Measurements from ENCODE around the gene TMEM178A. TPM values are rescaled to one million over a fixed set of nuclear protein-coding genes. Genes with fewer than 3 reads are reported as not detected.
A peak's percentile ranks its signal among the peaks of the same experiment; 100 is the strongest.

The TMEM178A gene
- total and polyA plus RNA-seq, 11 donors: 0.65 to 4.6 (median 3.0) TPM

DNA sequence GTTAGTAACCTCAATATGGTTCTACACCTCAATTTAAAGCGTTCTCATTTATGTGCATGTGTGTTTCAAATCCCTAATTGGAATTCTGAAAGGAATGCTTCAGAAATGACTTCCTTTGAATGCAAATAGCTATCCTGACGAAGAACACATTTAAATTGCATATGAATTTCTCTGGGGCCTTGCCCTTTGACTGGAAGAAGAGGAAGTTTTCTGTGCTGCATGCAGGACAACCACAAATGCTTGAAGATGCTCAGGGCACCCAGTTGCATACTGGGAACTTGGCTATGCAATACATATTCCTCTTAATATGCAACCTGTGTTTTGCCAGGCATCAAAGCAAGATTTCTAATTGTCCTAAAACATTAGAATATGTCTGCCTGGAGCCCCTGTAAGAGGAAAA, 55.3 kb downstream of the TMEM178A start:
- H3K27me3 ChIP-seq: no peaks in the 10 kb centered on the region
- H3K36me3 ChIP-seq: no peaks in the 10 kb centered on the region
- intact Hi-C loops (cut with DNase I): loop anchor here in 4 of 10 donors (10.0 kb wide), 2 partner anchors 126 to 346 kb away; no protein-coding TSS in a partner anchor
- 92 to 96% (median 94%) methylated on average over 2 of the region's 2 CpGs for WGBS, 4 donors
- no peaks in the 10 kb centered on the region for H3K9me3 ChIP-seq
- no peak for ATAC-seq
- peaks cover 0 to 18% (median 0%) of the 10 kb centered on the region in 12 donors for H3K4me1 ChIP-seq
- no peak overlapping the region for H3K27ac ChIP-seq
- DNase-seq: no peak
- TF ChIP-seq, protein P1, sequence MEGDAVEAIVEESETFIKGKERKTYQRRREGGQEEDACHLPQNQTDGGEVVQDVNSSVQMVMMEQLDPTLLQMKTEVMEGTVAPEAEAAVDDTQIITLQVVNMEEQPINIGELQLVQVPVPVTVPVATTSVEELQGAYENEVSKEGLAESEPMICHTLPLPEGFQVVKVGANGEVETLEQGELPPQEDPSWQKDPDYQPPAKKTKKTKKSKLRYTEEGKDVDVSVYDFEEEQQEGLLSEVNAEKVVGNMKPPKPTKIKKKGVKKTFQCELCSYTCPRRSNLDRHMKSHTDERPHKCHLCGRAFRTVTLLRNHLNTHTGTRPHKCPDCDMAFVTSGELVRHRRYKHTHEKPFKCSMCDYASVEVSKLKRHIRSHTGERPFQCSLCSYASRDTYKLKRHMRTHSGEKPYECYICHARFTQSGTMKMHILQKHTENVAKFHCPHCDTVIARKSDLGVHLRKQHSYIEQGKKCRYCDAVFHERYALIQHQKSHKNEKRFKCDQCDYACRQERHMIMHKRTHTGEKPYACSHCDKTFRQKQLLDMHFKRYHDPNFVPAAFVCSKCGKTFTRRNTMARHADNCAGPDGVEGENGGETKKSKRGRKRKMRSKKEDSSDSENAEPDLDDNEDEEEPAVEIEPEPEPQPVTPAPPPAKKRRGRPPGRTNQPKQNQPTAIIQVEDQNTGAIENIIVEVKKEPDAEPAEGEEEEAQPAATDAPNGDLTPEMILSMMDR (IDR thresholded peaks at IDR 0.05): no peak
- H3K4me3 ChIP-seq: no peak overlapping the region

DNA sequence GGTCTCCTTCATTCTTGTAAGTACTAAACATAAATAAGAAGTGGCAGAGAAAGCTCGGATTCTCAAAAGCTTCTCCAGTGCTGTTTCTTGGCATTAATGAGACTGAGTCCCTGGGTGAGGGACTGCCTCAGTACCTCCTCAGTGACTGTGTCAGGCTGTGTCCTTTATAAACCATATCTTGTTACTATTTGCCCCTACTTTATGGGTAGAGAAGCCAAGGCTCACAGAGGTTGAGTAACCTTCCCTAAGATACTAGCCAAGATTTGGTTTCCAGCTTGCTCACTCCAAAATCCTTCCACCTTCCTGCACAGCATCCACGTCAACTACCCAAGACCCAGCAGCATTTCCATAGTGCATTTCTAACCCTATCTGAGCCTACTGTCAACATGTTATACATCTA, 57.8 kb downstream of the TMEM178A start:
- peaks cover 0 to 18% (median 0%) of the 10 kb centered on the region in 12 donors for H3K4me1 ChIP-seq
- TF ChIP-seq, protein P1 (IDR thresholded peaks at IDR 0.05): no peak
- TF ChIP-seq POLR2A (IDR thresholded peaks at IDR 0.05): no peak
- no peak for DNase-seq
- no peaks in the 10 kb centered on the region for H3K9me3 ChIP-seq
- H3K4me3 ChIP-seq: no peak overlapping the region
- intact Hi-C loops (cut with DNase I): loop anchor here in 4 of 10 donors (10.0 kb wide), 2 partner anchors 129 to 349 kb away; no protein-coding TSS in a partner anchor
- H3K36me3 ChIP-seq: no peaks in the 10 kb centered on the region
- peak overlapping the region in 8 of 12 donors; percentile 4 to 44 (median 24) for H3K27ac ChIP-seq
- H3K27me3 ChIP-seq: no peaks in the 10 kb centered on the region
- WGBS, 4 donors: 54 to 66% (median 60%) methylated on average over 2 of the region's 2 CpGs
- peak in 2 of 4 donors; percentile 19 to 31 for ATAC-seq

DNA sequence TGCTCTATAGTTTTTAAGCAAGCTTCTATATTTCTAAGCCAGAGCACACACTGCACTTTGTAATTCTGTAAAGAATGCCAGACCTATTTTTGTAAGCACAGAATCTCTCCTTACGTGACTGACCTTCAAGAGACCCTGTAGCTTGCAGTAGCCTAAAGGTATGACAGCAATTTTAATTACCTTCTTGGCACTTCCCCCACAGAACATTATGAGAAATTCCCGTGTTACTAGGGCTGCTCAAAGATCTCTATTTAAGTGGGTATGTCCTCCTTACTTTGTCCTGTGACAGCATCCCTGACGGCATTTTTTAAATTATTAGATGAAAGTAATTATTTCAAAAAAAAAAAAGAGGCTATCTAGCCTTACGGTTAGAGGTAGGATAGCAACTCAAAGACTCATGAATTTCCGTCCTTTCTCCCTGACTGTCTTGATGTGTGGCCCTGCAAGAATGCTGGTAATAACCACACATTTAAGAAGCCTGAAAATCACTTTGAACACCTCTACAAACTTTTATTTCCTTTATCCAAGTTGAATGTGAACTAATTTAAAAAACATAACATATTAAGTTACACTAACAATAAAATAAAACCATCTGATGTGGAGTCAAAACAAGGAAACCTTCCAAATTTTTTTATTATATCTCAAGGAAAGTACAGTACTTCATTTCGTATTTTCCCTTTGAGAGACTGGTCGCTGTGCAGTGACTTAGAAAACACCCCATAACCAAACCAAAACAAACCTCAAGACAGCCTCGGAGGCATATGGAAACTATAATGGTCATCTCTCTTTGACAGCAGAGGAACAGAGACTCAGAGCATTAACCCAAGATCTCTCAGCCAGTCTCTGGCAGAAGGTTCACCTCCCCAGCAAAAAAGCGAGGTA, 58.5 kb downstream of the TMEM178A start:
- Histone ChIP-seq H3K27ac (peak overlapping the region in 8 of 12 donors; percentile 4 to 44 (median 24)), H3K4me1 (peaks cover 0 to 20% (median 0%) of the 10 kb centered on the region in 12 donors), H3K4me3 (no peak overlapping the region), H3K27me3 (no peaks in the 10 kb centered on the region), H3K36me3 (no peaks in the 10 kb centered on the region), H3K9me3 (no peaks in the 10 kb centered on the region)
- ATAC-seq (peak; percentile 42 to 45 (median 42)), DNase-seq (no peak)
- intact Hi-C loops (cut with DNase I): loop anchor here in 4 of 10 donors (10.0 kb wide), 2 partner anchors 129 to 349 kb away; no protein-coding TSS in a partner anchor
- 61 to 67% (median 65%) methylated on average over 9 of the region's 9 CpGs for WGBS, 4 donors
- TF ChIP-seq, protein P1 (IDR thresholded peaks at IDR 0.05): no peak
- no peak for TF ChIP-seq POLR2A (IDR thresholded peaks at IDR 0.05)

DNA sequence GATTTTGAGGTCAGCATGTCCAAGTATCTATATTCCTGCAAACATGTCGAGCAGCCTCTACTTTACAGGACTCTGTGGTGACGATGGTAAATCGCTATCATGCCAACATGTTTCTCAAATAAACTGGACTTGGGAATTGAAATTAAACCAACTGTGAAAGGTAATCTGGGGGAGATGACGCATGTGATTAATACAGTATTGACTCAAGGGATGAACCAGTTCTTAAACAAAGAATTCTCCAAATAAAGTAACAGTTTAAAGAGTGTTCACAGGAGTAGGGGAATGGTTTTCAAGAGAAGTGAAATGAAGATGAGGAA, 59.1 kb downstream of the TMEM178A start:
- Histone ChIP-seq H3K27ac (no peak overlapping the region), H3K27me3 (no peaks in the 10 kb centered on the region), H3K4me3 (no peak overlapping the region), H3K4me1 (peaks cover 0 to 21% (median 0%) of the 10 kb centered on the region in 12 donors), H3K36me3 (no peaks in the 10 kb centered on the region), H3K9me3 (no peaks in the 10 kb centered on the region)
- DNase-seq (no peak), ATAC-seq (no peak)
- intact Hi-C loops (cut with DNase I): loop anchor here in 4 of 10 donors (5.0 to 10.0 kb wide), 3 partner anchors 130 to 350 kb away; no protein-coding TSS in a partner anchor
- TF ChIP-seq POLR2A (IDR thresholded peaks at IDR 0.05): no peak
- TF ChIP-seq, protein P1 (IDR thresholded peaks at IDR 0.05): no peak
- WGBS, 4 donors: 92 to 96% (median 94%) methylated on average over 4 of the region's 4 CpGs
